GM10248 (cell line): ENCODE measurements around the gene ACTR5.

ENCODE experiments used
- CTCF ChIA-PET: fragments of 300-600 bp; sonication (Branson Sonifier 250); formaldehyde crosslinking; extraction: SDS; loops from one replicate; lab custom pipeline; 2021; ENCODE audit warnings: antibody characterized with exemption; lab: Yijun Ruan, JAX
- POLR2A ChIA-PET: fragments of 350-650 bp; sonication (Branson Sonifier 250); formaldehyde crosslinking; extraction: SDS; loops from one replicate; lab custom pipeline; 2020; ENCODE audit warnings: antibody characterized with exemption; lab: Yijun Ruan, JAX
- DNase-seq: peaks from one replicate; pipeline ENCODE4 v3.0.0; 2012; ENCODE audit errors: extremely low spot score
- CTCF ChIP-seq: IDR thresholded peaks from 2 replicates; pipeline ENCODE4 v1.5.1; 2012; ENCODE audit warnings: mild to moderate bottlenecking, low read depth; ENCODE audit errors: extremely low read depth, missing control alignments, control extremely low read depth

ACTR5 gene

GRCh38 chr20:38706509-38706908 lies 41.8 kb upstream of the ACTR5 start:
- DNase-seq = no peak
- CTCF ChIA-PET = interaction anchor here (0.6 to 1.6 kb wide), 3 partner anchors 16 to 1951 kb away, joined by 3 read pairs; no protein-coding TSS in a partner anchor
- POLR2A ChIA-PET = no interaction called here
- TF ChIP-seq CTCF = no peak

- POLR2A ChIA-PET = no interaction called here
- CTCF ChIA-PET = interaction anchor here (1.0 to 2.9 kb wide), 5 partner anchors 11 to 80 kb away, joined by 3 to 9 read pairs (median 4); no protein-coding TSS in a partner anchor
- TF ChIP-seq CTCF = no peak
- DNase-seq = no peak
These were observed 34.0 kb upstream of the ACTR5 start for GRCh38 chr20:38714308-38714707.

GRCh38 chr20:38715646-38716045 lies 32.6 kb upstream of the ACTR5 start:
- DNase-seq = no peak
- TF ChIP-seq CTCF = no peak
- CTCF ChIA-PET = interaction anchor here (1.1 to 2.4 kb wide), 6 partner anchors 10 to 68 kb away, joined by 3 to 9 read pairs (median 6); no protein-coding TSS in a partner anchor
- POLR2A ChIA-PET = no interaction called here

- no peak for TF ChIP-seq CTCF
- ChIA-PET POLR2A (no interaction called here), CTCF (interaction anchor here (1.1 to 1.8 kb wide), 3 partner anchors 9 to 75 kb away, joined by 3 to 5 read pairs (median 5); no protein-coding TSS in a partner anchor)
- DNase-seq = no peak
These were observed 25.6 kb upstream of the ACTR5 start for GRCh38 chr20:38722683-38723016.

GRCh38 chr20:38723017-38723847 lies 25.0 kb upstream of the ACTR5 start:
- DNase-seq = no peak
- POLR2A ChIA-PET = no interaction called here

More at GRCh38 chr20:38723017-38723847, 25.0 kb upstream of the ACTR5 start:
- TF ChIP-seq CTCF = no peak
- CTCF ChIA-PET = interaction anchor here (1.1 to 3.4 kb wide), 4 partner anchors 8 to 76 kb away, joined by 3 to 14 read pairs (median 5); partner anchors contain the start of gene ACTR5
